Fibroblast of lung (primary cell): ENCODE measurements around the gene GCK.

Source experiments
- CTCF ChIP-seq, 2 donors: IDR thresholded peaks in 1 of 2; conservative IDR thresholded peaks in 1 of 2; 1 replicate in 1 of 2; 2 replicates in 1 of 2; pipeline ENCODE4 v1.5.1; 2011 to 2012; ENCODE audit warnings: low read length in 2 of 2, control low read depth in 1 of 2, inconsistent platforms in 1 of 2, low read depth in 1 of 2, mild to moderate bottlenecking in 1 of 2
- EZH2 ChIP-seq: IDR thresholded peaks from 2 replicates; pipeline ENCODE4 v1.5.1; 2012; ENCODE audit warnings: low read length, control low read depth, mild to moderate bottlenecking; ENCODE audit errors: missing control alignments

GRCh38 chr7:44147026-44147991 is 41.9 kb downstream of the GCK start:
- TF ChIP-seq CTCF (conservative IDR thresholded peaks at IDR 0.05 in 1 of 2, IDR thresholded peaks at IDR 0.05 in 1 of 2; ENCODE audit: low read depth in 1 of 2, low read length in 2 of 2) (no peak), EZH2 (no peak)
